Neural crest cell (in vitro differentiated cells): ENCODE results near the gene HOXC13. TPM values are rescaled to one million over a fixed set of nuclear protein-coding genes. Genes with fewer than 3 reads are reported as not detected.
A peak's percentile ranks its signal among the peaks of the same experiment; 100 is the strongest.

Experiments
- DNase-seq: peaks from one replicate; pipeline ENCODE4 v3.0.0; 2021; ENCODE audit warnings: low read depth, mixed read lengths, low spot score
- H3K27ac Mint-ChIP-seq: one replicate; pipeline ENCODE4 v1.8.0; 2021; ENCODE audit warnings: mild to moderate bottlenecking, mixed read lengths; ENCODE audit not compliant: unreplicated experiment
- H3K27me3 Mint-ChIP-seq: 2 replicates; pipeline ENCODE4 v1.8.0; 2021; ENCODE audit warnings: low read depth, mild to moderate bottlenecking, mixed read lengths
- H3K36me3 Mint-ChIP-seq: 2 replicates; pipeline ENCODE4 v1.8.0; 2021; ENCODE audit warnings: low read depth, mild to moderate bottlenecking, mixed read lengths
- H3K4me1 Mint-ChIP-seq: 2 replicates; pipeline ENCODE4 v1.8.0; 2021; ENCODE audit warnings: mixed read lengths
- H3K4me3 Mint-ChIP-seq: one replicate; pipeline ENCODE4 v1.8.0; 2021; ENCODE audit warnings: mild to moderate bottlenecking, mixed read lengths
- H3K9me3 Mint-ChIP-seq: 2 replicates; pipeline ENCODE4 v1.8.0; 2021; ENCODE audit warnings: mixed read lengths
- total RNA-seq: library from RNA; stranded (reverse); gene quantifications from 2 replicates; pipeline ENCODE4 v1.2.1, GENCODE V29; 2021
- TF ChIP-seq, protein P1 (sequence below): fragments of 200-600 bp; sonication (generic); conservative IDR thresholded peaks from 2 replicates; pipeline ENCODE4 v1.5.0; 2021; ENCODE audit warnings: antibody characterized with exemption, mild to moderate bottlenecking

HOXC13 gene
- total RNA-seq, 1 donor from 2014 or later = not detected

GRCh38 chr12:53972152-53972702, 33.6 kb downstream of the HOXC13 start:
- DNase-seq = no peak
- Mint-ChIP-seq H3K27me3 (peaks cover 98% of the 10 kb centered on the region), H3K36me3 (peaks cover 7% of the 10 kb centered on the region), H3K27ac (no peak overlapping the region), H3K9me3 (no peaks in the 10 kb centered on the region), H3K4me3 (no peak overlapping the region), H3K4me1 (no peaks in the 10 kb centered on the region)
- TF ChIP-seq, protein P1, sequence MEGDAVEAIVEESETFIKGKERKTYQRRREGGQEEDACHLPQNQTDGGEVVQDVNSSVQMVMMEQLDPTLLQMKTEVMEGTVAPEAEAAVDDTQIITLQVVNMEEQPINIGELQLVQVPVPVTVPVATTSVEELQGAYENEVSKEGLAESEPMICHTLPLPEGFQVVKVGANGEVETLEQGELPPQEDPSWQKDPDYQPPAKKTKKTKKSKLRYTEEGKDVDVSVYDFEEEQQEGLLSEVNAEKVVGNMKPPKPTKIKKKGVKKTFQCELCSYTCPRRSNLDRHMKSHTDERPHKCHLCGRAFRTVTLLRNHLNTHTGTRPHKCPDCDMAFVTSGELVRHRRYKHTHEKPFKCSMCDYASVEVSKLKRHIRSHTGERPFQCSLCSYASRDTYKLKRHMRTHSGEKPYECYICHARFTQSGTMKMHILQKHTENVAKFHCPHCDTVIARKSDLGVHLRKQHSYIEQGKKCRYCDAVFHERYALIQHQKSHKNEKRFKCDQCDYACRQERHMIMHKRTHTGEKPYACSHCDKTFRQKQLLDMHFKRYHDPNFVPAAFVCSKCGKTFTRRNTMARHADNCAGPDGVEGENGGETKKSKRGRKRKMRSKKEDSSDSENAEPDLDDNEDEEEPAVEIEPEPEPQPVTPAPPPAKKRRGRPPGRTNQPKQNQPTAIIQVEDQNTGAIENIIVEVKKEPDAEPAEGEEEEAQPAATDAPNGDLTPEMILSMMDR = no peak

GRCh38 chr12:53972722-53973235, 34.1 kb downstream of the HOXC13 start, which contains the start of gene HOXC11:
Gene HOXC11 (plus strand): TSS chr12:53973126. CDS start chr12:53973242, 116 bp downstream.
- H3K36me3 Mint-ChIP-seq = peaks cover 7% of the 10 kb centered on the region
- no peak within 1 kb of the TSS for H3K27ac Mint-ChIP-seq
- H3K27me3 Mint-ChIP-seq = peaks cover 98% of the 10 kb centered on the region
- TF ChIP-seq, protein P1 = no peak
- H3K4me1 Mint-ChIP-seq = no peaks in the 10 kb centered on the region
- peak within 1 kb of the TSS; percentile 34 for H3K4me3 Mint-ChIP-seq
- no peaks in the 10 kb centered on the region for H3K9me3 Mint-ChIP-seq
- DNase-seq = no peak

DNA sequence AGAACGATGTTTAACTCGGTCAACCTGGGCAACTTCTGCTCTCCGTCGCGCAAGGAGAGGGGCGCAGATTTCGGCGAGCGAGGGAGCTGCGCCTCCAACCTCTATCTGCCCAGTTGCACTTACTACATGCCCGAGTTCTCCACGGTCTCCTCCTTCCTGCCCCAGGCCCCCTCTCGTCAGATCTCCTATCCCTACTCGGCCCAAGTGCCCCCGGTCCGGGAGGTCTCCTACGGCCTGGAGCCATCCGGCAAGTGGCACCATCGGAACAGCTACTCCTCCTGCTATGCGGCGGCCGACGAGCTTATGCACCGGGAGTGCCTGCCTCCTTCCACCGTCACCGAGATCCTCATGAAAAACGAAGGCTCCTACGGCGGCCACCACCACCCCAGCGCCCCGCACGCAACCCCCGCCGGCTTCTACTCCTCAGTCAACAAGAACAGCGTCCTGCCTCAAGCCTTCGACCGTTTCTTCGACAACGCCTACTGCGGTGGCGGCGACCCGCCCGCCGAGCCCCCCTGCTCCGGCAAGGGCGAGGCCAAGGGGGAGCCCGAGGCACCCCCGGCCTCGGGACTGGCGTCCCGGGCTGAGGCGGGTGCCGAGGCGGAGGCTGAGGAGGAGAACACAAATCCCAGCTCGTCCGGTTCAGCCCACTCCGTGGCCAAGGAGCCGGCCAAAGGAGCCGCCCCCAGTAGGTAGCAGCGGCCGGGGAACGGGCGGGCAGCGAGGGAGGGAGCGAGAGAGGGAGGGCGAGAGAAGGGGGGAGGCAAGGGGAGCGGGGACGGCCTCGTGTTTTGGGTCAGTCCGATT, 34.8 kb downstream of the HOXC13 start:
- Mint-ChIP-seq H3K36me3 (peaks cover 7% of the 10 kb centered on the region), H3K27me3 (peaks cover 98% of the 10 kb centered on the region), H3K9me3 (no peaks in the 10 kb centered on the region), H3K4me3 (peak overlapping the region; percentile 34), H3K4me1 (no peaks in the 10 kb centered on the region), H3K27ac (no peak overlapping the region)
- TF ChIP-seq, protein P1 = no peak
- no peak for DNase-seq

DNA sequence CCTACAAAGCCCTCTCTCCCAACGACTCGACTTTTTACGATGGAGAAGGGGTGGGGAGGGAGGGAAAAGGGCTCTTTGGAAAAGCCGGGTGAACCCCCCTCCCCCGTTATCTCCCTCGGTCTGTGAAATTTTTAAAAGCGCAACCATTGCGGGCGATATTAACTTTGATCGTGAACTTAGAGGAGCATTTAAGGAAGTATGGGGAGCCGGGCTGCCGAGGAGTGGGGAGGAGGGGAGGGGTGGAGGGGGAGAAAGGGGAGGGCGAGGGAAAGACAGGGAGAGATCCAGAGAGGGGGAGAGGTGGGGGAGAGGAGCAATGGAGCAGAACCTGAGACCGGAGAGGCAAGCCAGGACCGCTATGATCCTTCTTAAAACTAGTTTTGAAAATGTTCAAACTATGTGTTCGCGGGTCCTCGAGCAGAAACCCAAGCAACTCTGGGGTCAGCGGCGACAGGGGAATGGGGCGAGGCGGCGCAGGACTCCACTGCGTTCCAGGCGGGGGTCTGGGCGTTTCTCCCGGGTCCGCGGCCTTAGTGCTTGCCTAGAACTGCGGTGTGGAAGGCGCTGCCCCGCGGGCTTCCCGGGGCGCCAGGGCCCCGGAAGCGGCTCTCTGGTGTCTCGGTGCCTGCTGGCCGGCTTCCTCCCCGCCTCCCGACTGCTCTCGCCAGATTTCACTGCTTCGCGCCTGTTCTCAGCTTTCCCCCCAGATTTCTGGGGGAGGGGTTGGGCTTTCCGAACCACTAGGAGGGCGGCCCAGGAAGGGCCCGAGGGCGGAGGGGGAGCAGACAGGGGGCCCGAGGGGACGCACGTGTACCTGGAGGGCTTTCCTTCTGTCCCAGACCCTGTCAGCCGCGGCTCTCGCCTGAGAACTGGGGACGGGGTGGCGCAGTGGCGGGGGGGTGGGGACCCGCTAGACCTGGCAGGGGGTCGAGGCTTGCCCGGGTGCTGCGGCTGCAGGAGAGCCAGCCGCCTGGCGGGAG, 35.7 kb downstream of the HOXC13 start, which contains the start of gene HOTAIR:
Gene HOTAIR (minus strand): TSS at position 871 of the 980 bp plus-strand sequence.
- H3K4me3 Mint-ChIP-seq = no peak within 1 kb of the TSS
- H3K27ac Mint-ChIP-seq = no peak within 1 kb of the TSS
- peaks cover 7% of the 10 kb centered on the region for H3K36me3 Mint-ChIP-seq
- H3K4me1 Mint-ChIP-seq = no peaks in the 10 kb centered on the region
- peaks cover 98% of the 10 kb centered on the region for H3K27me3 Mint-ChIP-seq
- DNase-seq = no peak
- no peaks in the 10 kb centered on the region for H3K9me3 Mint-ChIP-seq
- TF ChIP-seq, protein P1 = no peak

DNA sequence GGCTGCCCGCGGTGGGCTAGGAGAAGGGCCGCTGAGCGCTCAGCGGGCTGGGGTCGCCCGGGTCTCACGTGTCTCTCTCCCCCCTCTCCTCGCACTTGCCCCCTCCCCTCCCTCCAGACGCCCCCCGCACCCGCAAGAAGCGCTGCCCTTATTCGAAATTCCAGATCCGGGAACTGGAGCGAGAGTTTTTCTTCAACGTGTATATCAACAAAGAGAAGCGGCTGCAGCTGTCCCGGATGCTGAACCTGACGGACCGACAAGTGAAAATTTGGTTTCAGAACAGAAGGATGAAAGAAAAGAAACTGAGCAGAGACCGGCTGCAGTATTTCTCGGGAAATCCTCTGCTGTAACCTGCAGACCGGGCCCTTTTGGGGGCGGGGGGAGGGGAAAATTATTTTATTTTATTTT, 36.4 kb downstream of the HOXC13 start:
- TF ChIP-seq, protein P1 = no peak
- Mint-ChIP-seq H3K27ac (no peak overlapping the region), H3K27me3 (peaks cover 98% of the 10 kb centered on the region), H3K4me3 (no peak overlapping the region), H3K9me3 (no peaks in the 10 kb centered on the region), H3K36me3 (peaks cover 7% of the 10 kb centered on the region), H3K4me1 (no peaks in the 10 kb centered on the region)
- DNase-seq = no peak
